ENCODE measurements around the gene PDE4B. TPM values are rescaled to one million over a fixed set of nuclear protein-coding genes. Genes with fewer than 3 reads are reported as not detected.
"Not testable (repeated sequence)": the region's sequence is repeated elsewhere in the genome, so short reads cannot be mapped to it uniquely, and the experiment has no call there.

Gene PDE4B
- polyA plus RNA-seq, 3 donors = 6.7 to 8.4 (median 6.8) TPM

- DNase-seq = no peak
Measured at GRCh38 chr1:66311628-66312027, 518.9 kb downstream of the PDE4B start.

- peak; percentile 55 for DNase-seq
Measured at GRCh38 chr1:66312271-66312990, 519.7 kb downstream of the PDE4B start.

- no peak for DNase-seq
Measured at GRCh38 chr1:66313429-66313828, 520.7 kb downstream of the PDE4B start.

GRCh38 chr1:66315671-66316070, 523.0 kb downstream of the PDE4B start:
- DNase-seq = no peak

- DNase-seq = peak; percentile 7
Measured at GRCh38 chr1:66316464-66317247, 524.0 kb downstream of the PDE4B start.

- no peak for DNase-seq
Measured at GRCh38 chr1:66317248-66317515, 524.5 kb downstream of the PDE4B start.

GRCh38 chr1:66320231-66320630, 527.5 kb downstream of the PDE4B start:
- no peak for DNase-seq

- DNase-seq = not testable (repeated sequence)
Measured at GRCh38 chr1:66322462-66322861, 529.8 kb downstream of the PDE4B start.

GRCh38 chr1:66323958-66324625, 531.4 kb downstream of the PDE4B start:
- DNase-seq = no peak

- DNase-seq = no peak
Measured at GRCh38 chr1:66325594-66326380, 533.1 kb downstream of the PDE4B start.

- DNase-seq = no peak
Measured at GRCh38 chr1:66326867-66327266, 534.2 kb downstream of the PDE4B start.

GRCh38 chr1:66327588-66327987, 534.9 kb downstream of the PDE4B start:
- DNase-seq = no peak

GRCh38 chr1:66328896-66329295, 536.2 kb downstream of the PDE4B start:
- no peak for DNase-seq

GRCh38 chr1:66330722-66331141, 538.0 kb downstream of the PDE4B start:
- no peak for DNase-seq

GRCh38 chr1:66331658-66332547, 539.2 kb downstream of the PDE4B start:
- peak; percentile 48 for DNase-seq

- no peak for DNase-seq
Measured at GRCh38 chr1:66332548-66332901, 539.8 kb downstream of the PDE4B start.

- DNase-seq = no peak
Measured at GRCh38 chr1:66333466-66334199, 540.9 kb downstream of the PDE4B start.

- DNase-seq = no peak
Measured at GRCh38 chr1:66334318-66334717, 541.6 kb downstream of the PDE4B start.

GRCh38 chr1:66335125-66335524, 542.4 kb downstream of the PDE4B start:
- DNase-seq = no peak

GRCh38 chr1:66335859-66336640, 543.4 kb downstream of the PDE4B start:
- no peak for DNase-seq

Data from renal pelvis (tissue), 4 donors.